ENCODE results near the gene SUN3. TPM values are rescaled to one million over a fixed set of nuclear protein-coding genes. Genes with fewer than 3 reads are reported as not detected.

The SUN3 gene
- total and polyA plus RNA-seq, 9 donors = not detected

DNA sequence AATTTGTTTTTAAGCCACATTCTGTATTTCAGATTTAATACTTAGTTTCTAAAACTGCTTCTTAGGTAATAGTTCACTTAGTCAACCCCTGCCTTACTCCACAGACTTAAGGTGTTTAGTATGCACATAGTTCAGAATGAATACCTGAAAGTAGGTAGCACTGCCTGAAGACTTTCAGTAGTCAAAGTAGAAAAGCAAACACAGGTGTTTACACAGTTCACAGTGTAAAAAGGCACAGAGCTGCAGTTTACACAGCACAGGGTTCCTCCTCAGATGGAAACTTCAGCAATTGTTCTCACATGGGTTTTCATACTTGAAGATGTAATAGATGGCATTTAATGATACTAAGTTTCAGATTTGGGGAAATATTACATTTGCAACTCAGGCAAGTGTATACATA lies 77.5 kb downstream of the SUN3 start:
- no peaks in the 10 kb centered on the region for H3K36me3 ChIP-seq
- no peak overlapping the region for H3K4me3 ChIP-seq
- DNase-seq = no peak
- TF ChIP-seq, protein P1, sequence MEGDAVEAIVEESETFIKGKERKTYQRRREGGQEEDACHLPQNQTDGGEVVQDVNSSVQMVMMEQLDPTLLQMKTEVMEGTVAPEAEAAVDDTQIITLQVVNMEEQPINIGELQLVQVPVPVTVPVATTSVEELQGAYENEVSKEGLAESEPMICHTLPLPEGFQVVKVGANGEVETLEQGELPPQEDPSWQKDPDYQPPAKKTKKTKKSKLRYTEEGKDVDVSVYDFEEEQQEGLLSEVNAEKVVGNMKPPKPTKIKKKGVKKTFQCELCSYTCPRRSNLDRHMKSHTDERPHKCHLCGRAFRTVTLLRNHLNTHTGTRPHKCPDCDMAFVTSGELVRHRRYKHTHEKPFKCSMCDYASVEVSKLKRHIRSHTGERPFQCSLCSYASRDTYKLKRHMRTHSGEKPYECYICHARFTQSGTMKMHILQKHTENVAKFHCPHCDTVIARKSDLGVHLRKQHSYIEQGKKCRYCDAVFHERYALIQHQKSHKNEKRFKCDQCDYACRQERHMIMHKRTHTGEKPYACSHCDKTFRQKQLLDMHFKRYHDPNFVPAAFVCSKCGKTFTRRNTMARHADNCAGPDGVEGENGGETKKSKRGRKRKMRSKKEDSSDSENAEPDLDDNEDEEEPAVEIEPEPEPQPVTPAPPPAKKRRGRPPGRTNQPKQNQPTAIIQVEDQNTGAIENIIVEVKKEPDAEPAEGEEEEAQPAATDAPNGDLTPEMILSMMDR (IDR thresholded peaks at IDR 0.05) = no peak
- TF ChIP-seq EP300 (IDR thresholded peaks at IDR 0.05) = no peak
- TF ChIP-seq POLR2A (IDR thresholded peaks at IDR 0.05) = no peak
- intact Hi-C loops (cut with DNase I) = no loop called here
- H3K27ac ChIP-seq = no peak overlapping the region
- H3K9me3 ChIP-seq = no peaks in the 10 kb centered on the region
- no peaks in the 10 kb centered on the region for H3K4me1 ChIP-seq (ENCODE audit: insufficient read depth)
- H3K27me3 ChIP-seq = no peaks in the 10 kb centered on the region

- Histone ChIP-seq H3K36me3 (no peaks in the 10 kb centered on the region), H3K27me3 (no peaks in the 10 kb centered on the region), H3K9me3 (no peaks in the 10 kb centered on the region), H3K4me3 (no peak overlapping the region), H3K27ac (no peak overlapping the region), H3K4me1 (ENCODE audit: insufficient read depth) (no peaks in the 10 kb centered on the region)
- intact Hi-C loops (cut with DNase I) = no loop called here
- no peak for DNase-seq
- WGBS, 3 donors = 59 to 66% (median 65%) methylated on average over 11 of the region's 11 CpGs
- TF ChIP-seq, protein P1 (IDR thresholded peaks at IDR 0.05) = no peak
Measured at GRCh38 chr7:47950714-47951113, 78.2 kb downstream of the SUN3 start.

DNA sequence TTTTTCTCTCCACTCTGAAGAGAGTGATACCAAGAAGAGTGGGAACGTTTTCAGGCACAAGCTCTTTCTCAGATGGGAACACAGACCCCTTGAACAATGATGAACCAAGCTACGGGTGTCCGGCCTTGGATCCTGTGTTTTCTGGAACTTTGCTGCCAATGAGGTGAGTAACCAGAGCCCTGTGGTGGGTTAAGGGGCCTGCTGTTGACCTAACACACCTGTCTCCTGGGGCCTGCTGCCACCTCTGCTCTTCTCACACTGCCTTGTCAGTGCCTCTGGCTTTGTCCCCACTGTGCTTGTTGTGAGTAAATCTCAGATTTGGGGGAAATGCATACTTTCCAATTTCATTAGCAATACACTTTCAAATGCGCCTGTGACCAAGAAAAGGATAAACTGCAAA lies 79.2 kb downstream of the SUN3 start:
- Histone ChIP-seq H3K36me3 (no peaks in the 10 kb centered on the region), H3K4me1 (ENCODE audit: insufficient read depth) (no peaks in the 10 kb centered on the region), H3K9me3 (no peaks in the 10 kb centered on the region), H3K4me3 (no peak overlapping the region), H3K27me3 (no peaks in the 10 kb centered on the region), H3K27ac (no peak overlapping the region)
- intact Hi-C loops (cut with DNase I) = loop anchor here in 2 of 4 donors (2.0 to 10.0 kb wide), 3 partner anchors 45 to 675 kb away; no protein-coding TSS in a partner anchor
- whole genome bisulfite sequencing, 3 donors = 72 to 84% (median 73%) methylated on average over 4 of the region's 4 CpGs
- TF ChIP-seq, protein P1 (IDR thresholded peaks at IDR 0.05) = no peak
- TF ChIP-seq POLR2A (IDR thresholded peaks at IDR 0.05) (no peak), EP300 (IDR thresholded peaks at IDR 0.05) (no peak)
- DNase-seq = no peak

GRCh38 chr7:47948141-47948790 lies 80.6 kb downstream of the SUN3 start, which contains the start of gene PKD1L1:
Gene PKD1L1 (minus strand): TSS chr7:47948466. CDS start chr7:47948440, 26 bp downstream.
- H3K36me3 ChIP-seq = no peaks in the 10 kb centered on the region
- H3K27me3 ChIP-seq = no peaks in the 10 kb centered on the region
- WGBS, 3 donors = 81 to 82% (median 81%) methylated on average over 7 of the region's 7 CpGs
- DNase-seq = no peak
- no peak within 1 kb of the TSS for H3K27ac ChIP-seq
- intact Hi-C loops (cut with DNase I) = loop anchor here in 2 of 4 donors (2.0 to 10.0 kb wide), 3 partner anchors 47 to 673 kb away; no protein-coding TSS in a partner anchor
- H3K4me3 ChIP-seq = no peak within 1 kb of the TSS
- TF ChIP-seq, protein P1 (IDR thresholded peaks at IDR 0.05) = no peak
- TF ChIP-seq POLR2A (IDR thresholded peaks at IDR 0.05) (no peak), EP300 (IDR thresholded peaks at IDR 0.05) (no peak)
- no peaks in the 10 kb centered on the region for H3K9me3 ChIP-seq
- no peaks in the 10 kb centered on the region for H3K4me1 ChIP-seq (ENCODE audit: insufficient read depth)
